HFF-Myc (cell line): Measurements from ENCODE around the gene RAB38.
A peak's percentile ranks its signal among the peaks of the same experiment; 100 is the strongest.

Experiments used
- DNase-seq: peaks from one replicate; pipeline ENCODE4 v3.0.0-alpha.2; 2011; ENCODE audit warnings: low read depth; ENCODE audit errors: extremely low read depth
- H3K4me3 ChIP-seq: replicated peaks from 2 replicates; pipeline ENCODE4 v1.5.1; 2011; ENCODE audit warnings: low read depth, mild to moderate bottlenecking, control low read depth, low read length
- TF ChIP-seq, protein P1 (sequence below): IDR thresholded peaks from 2 replicates; pipeline ENCODE4 v1.5.1; 2012; ENCODE audit warnings: mild to moderate bottlenecking, low read depth, low read length, control low read depth; ENCODE audit errors: missing control alignments

Gene RAB38

DNA sequence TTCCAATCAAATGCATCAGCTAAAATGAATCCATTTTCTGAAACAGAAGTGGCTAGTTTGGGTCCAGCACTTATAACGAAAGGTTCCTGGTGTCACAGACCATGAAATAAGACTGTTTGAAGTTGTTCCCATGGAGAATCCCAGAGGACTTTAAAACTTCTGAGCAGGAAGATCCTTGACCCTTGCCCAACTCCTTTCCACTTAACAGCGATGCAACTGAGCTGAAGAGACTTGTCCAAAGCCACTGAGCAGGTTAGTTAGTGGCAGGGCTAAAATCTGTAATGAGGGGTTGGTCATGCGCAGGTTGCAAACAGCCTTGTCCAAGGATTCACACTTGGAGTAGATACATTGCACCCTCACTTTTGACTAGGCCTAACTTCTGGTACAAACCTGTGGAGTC is 1.3 kb downstream of the RAB38 start:
- H3K4me3 ChIP-seq = peak overlapping the region; percentile 61
- DNase-seq = no peak
- TF ChIP-seq, protein P1, sequence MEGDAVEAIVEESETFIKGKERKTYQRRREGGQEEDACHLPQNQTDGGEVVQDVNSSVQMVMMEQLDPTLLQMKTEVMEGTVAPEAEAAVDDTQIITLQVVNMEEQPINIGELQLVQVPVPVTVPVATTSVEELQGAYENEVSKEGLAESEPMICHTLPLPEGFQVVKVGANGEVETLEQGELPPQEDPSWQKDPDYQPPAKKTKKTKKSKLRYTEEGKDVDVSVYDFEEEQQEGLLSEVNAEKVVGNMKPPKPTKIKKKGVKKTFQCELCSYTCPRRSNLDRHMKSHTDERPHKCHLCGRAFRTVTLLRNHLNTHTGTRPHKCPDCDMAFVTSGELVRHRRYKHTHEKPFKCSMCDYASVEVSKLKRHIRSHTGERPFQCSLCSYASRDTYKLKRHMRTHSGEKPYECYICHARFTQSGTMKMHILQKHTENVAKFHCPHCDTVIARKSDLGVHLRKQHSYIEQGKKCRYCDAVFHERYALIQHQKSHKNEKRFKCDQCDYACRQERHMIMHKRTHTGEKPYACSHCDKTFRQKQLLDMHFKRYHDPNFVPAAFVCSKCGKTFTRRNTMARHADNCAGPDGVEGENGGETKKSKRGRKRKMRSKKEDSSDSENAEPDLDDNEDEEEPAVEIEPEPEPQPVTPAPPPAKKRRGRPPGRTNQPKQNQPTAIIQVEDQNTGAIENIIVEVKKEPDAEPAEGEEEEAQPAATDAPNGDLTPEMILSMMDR = no peak

DNA sequence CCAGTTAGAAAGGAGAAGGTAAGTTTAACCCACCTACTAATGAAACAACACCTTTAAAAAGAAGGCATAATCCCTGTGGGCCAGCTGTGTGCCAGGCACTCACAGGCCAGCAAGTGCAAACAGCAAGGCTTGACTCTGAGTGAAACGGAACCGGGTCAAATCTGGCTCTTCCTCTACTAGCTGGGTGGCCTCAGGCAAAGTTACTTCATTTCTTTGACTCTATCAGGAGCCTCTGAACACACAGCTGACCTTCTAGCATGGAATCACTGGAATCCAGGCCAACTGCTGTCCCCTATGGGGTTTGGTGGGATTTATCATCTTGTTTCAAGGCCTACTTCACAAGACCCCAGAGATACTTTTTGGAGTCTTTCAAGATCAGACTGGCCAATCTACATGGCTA is 3.3 kb downstream of the RAB38 start:
- DNase-seq = no peak
- H3K4me3 ChIP-seq = no peak overlapping the region
- TF ChIP-seq, protein P1 = no peak

DNA sequence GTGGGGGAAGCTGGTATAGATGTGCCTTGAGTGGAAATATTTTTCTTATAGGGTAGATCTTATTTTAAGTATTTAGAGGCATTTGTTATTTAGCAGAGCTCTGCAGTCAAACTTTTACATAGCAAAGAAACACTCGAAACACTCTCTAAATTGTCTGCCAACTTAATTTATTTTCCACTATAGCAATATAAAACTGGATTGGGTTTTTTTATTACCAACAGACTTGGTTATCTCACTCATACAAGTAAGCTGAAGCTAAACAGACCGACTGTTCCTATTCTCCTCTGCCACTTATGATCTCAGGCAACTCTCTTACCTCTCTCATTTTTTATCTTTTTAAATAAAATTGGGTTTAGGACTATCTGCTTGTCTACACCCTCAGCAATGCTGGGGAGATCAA is 4.6 kb downstream of the RAB38 start:
- H3K4me3 ChIP-seq = no peak overlapping the region
- TF ChIP-seq, protein P1 = no peak
- DNase-seq = no peak

DNA sequence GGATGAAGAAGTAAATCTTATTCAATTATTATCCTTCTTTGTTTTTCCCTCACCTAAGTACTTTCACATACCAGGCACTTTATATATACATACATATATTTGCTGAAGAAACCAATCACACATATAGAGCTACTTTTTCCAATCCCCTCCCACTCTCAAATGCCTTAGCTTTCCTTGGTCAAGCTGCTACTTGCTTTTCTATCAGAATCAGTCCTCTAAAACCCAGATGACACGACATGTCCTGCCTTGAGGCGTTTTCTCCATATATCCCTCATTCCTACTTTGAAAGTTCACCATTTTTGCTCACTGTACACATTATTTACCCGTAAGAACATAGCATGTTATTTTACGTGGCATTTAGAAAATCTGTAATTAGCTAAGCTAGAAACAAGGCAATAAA is 5.4 kb downstream of the RAB38 start:
- TF ChIP-seq, protein P1 = no peak
- DNase-seq = no peak
- no peak overlapping the region for H3K4me3 ChIP-seq

DNA sequence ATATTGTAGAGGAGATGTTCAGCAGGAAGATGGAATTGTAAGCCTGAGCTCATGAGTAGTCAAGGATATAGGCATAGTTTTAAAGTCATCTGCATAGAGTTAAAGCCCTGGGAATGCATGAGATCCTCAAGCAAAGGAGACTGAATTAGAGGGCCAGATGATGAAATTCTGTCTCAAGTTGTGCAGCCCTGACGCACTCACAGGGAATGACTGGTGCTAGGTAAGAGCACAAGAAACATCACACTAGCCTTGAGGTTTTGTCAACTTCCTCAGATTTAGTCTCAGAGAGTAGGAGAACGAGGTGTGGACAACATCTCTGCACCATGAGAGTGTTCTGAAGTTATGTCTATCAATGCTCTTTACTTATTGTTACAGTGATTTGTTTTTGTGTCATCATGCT is 5.8 kb downstream of the RAB38 start:
- no peak overlapping the region for H3K4me3 ChIP-seq
- TF ChIP-seq, protein P1 = no peak
- DNase-seq = no peak

DNA sequence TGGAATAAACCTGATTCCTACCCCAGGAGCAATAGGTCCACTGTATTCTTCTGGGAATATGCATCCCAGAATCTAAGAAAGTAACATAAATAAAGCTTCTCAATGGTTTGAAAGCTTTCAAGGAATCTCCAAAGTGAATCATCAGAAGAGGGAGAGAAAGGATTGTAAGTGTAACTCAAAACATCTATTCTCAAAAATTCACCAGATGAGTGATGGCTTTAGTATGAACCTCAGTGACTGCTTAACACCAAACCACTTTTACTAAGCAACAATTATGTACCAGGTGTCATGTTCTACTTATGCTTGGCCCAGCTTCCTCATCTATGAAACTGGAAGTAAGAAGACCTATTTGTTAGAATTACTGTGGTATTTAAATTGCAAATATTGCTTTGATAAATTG is 7.4 kb downstream of the RAB38 start:
- TF ChIP-seq, protein P1 = no peak
- no peak overlapping the region for H3K4me3 ChIP-seq
- DNase-seq = no peak

DNA sequence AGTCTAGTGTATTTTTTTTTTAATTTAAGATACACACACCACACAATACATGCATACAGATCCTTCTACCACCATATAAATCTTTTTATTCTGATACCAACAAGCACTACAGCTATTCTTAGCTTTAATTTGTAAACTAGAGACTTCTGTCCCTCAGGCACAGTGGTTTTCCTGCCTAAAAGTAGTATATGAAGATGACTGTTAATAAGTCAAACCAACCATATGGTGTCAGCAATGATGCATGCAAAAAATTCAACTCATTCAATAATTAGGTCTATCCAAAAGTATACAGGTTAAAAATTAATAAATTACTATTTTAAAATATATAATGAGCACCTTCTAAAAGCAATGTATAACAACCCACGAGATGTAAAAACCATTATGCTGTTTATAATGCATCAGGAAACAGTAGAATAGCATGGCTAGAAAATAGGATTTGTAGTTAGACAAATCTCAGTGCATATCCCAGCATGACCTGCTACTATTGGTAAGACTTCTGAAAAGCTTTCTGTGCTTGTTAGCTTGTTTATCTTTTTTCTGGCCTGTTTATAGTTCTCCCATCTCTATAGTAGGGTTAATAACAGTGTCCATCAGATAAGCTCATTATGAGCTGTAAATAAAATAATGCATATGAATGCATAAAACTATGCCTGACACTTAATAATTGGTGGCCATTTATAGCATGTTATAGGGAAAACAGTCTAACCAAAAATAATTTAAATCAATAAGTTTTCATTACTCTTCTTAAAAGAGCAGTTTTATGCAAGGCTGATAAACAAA is 10.2 kb downstream of the RAB38 start:
- H3K4me3 ChIP-seq = no peak overlapping the region
- TF ChIP-seq, protein P1 = no peak
- DNase-seq = no peak
